Activated B cell treated with CpG ODN at 0.5 μM for 24 hours (primary cell): ENCODE data around the gene RET. TPM values are rescaled to one million over a fixed set of nuclear protein-coding genes. Genes with fewer than 3 reads are reported as not detected.

Experiments
- ATAC-seq: fragments of 200-7000 bp; cut with Tn5 transposase; one replicate; pipeline ENCODE4 v1.10.0; 2021; ENCODE audit warnings: low read depth, mild to moderate bottlenecking, moderate library complexity
- CTCF ChIA-PET: fragments of 350-600 bp; sonication (Branson Sonifier 250); formaldehyde crosslinking; loops from one replicate; lab custom pipeline; 2021; ENCODE audit warnings: antibody characterized with exemption; lab: Charles Lee
- POLR2A ChIA-PET: fragments of 350-600 bp; sonication (Branson Sonifier 250); formaldehyde crosslinking; loops from one replicate; lab custom pipeline; 2021; ENCODE audit warnings: antibody characterized with exemption; lab: Charles Lee
- DNase-seq: peaks from one replicate; pipeline ENCODE4 v3.0.0; 2022
- H3K27ac Mint-ChIP-seq: one replicate; pipeline ENCODE4 v1.8.0; 2020; ENCODE audit warnings: mixed read lengths
- H3K27me3 Mint-ChIP-seq: one replicate; pipeline ENCODE4 v1.8.0; 2021; ENCODE audit warnings: mixed read lengths
- H3K36me3 Mint-ChIP-seq: one replicate; pipeline ENCODE4 v1.8.0; 2021; ENCODE audit warnings: low read depth, mixed read lengths
- H3K4me1 Mint-ChIP-seq: one replicate; pipeline ENCODE4 v1.8.0; 2021; ENCODE audit warnings: mixed read lengths
- H3K4me3 Mint-ChIP-seq: one replicate; pipeline ENCODE4 v1.8.0; 2020; ENCODE audit warnings: mild to moderate bottlenecking, mixed read lengths
- H3K9me3 Mint-ChIP-seq: one replicate; pipeline ENCODE4 v1.8.0; 2020; ENCODE audit warnings: mixed read lengths
- intact Hi-C: fragments of 100-400 bp; cut with micrococcal nuclease; formaldehyde crosslinking; loops from one replicate; pipeline ENCODE4 v1.15.1; 2024
- total RNA-seq: library from RNA; stranded (reverse); gene quantifications from 2 replicates; pipeline ENCODE4 v1.2.3, GENCODE V29; 2022
- TF ChIP-seq, protein P1 (sequence below): fragments of 200-600 bp; IDR thresholded peaks from one replicate; pipeline ENCODE4 v1.8.0; 2022; ENCODE audit warnings: antibody characterized with exemption, mild to moderate bottlenecking

Gene RET
- total RNA-seq, 1 donor from 2014 or later = not detected

DNA sequence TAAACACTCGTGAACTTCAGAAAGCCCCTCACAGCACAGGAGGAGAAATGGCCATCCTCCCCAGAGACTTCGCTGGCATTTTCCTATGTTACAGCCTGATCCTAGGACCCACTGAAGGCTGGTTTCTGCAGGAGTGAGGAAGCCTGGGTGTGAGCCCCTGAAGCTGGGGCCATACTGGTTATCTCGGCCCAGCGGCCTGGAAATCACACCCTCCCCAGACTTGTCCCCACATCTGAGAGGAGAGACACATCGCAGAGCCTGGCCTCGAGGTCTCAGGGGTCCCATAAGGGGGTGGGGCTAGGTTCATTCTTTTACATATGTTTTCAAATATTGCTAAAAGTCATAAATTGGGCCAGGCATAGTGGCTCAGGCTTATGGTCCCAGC lies 17.5 kb upstream of the RET start:
- Mint-ChIP-seq H3K27me3 (peaks cover 7% of the 10 kb centered on the region), H3K27ac (no peak overlapping the region), H3K4me3 (no peak overlapping the region), H3K9me3 (no peaks in the 10 kb centered on the region), H3K36me3 (no peaks in the 10 kb centered on the region), H3K4me1 (no peaks in the 10 kb centered on the region)
- intact Hi-C loops = no loop called here
- TF ChIP-seq, protein P1, sequence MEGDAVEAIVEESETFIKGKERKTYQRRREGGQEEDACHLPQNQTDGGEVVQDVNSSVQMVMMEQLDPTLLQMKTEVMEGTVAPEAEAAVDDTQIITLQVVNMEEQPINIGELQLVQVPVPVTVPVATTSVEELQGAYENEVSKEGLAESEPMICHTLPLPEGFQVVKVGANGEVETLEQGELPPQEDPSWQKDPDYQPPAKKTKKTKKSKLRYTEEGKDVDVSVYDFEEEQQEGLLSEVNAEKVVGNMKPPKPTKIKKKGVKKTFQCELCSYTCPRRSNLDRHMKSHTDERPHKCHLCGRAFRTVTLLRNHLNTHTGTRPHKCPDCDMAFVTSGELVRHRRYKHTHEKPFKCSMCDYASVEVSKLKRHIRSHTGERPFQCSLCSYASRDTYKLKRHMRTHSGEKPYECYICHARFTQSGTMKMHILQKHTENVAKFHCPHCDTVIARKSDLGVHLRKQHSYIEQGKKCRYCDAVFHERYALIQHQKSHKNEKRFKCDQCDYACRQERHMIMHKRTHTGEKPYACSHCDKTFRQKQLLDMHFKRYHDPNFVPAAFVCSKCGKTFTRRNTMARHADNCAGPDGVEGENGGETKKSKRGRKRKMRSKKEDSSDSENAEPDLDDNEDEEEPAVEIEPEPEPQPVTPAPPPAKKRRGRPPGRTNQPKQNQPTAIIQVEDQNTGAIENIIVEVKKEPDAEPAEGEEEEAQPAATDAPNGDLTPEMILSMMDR = no peak
- DNase-seq (no peak), ATAC-seq (no peak)
- CTCF ChIA-PET = no interaction called here
- POLR2A ChIA-PET = no interaction called here

DNA sequence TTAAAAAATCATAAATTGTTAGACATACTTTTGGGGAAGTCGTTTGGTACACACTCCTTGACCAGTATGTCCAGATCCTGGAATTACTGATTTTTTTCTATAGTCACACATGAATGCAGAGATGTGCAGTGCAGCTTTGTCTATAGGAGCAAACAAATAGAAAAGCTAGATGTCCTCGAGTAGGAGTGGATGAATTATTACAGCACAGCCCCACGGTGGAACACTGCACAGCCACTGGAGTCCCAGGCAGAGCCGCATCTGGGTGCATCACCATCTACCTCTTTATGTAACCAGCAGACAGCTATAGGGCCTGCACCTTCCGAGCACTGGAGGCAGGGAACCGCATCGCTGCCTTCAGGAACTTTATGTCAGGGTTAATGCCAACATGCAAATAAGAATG lies 17.0 kb upstream of the RET start:
- ChIA-PET POLR2A (no interaction called here), CTCF (no interaction called here)
- peaks cover 7% of the 10 kb centered on the region for H3K27me3 Mint-ChIP-seq
- H3K36me3 Mint-ChIP-seq = no peaks in the 10 kb centered on the region
- no peaks in the 10 kb centered on the region for H3K9me3 Mint-ChIP-seq
- DNase-seq (no peak), ATAC-seq (no peak)
- no peak overlapping the region for H3K4me3 Mint-ChIP-seq
- TF ChIP-seq, protein P1 = no peak
- intact Hi-C loops = no loop called here
- H3K27ac Mint-ChIP-seq = no peak overlapping the region
- H3K4me1 Mint-ChIP-seq = no peaks in the 10 kb centered on the region

DNA sequence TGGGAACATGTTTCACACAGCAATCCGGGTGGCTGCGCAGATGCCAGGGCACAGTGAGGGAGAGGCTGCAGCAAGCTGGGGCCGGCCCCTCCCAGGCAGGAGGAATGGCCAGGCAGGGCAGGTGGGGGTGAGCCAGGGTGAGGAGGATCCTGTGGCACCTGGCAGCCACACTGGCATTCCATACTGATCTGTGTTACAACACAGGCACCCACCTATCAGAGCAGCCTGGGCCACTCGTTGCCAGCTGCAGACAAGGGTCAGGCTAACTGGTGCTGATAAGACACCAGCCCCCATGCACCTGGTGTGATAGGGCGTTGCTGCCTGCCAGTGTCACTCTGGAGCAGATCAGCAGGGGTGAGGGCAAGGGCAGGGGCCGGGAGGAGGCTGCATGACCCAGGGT lies 16.6 kb upstream of the RET start:
- no peak for DNase-seq
- ChIA-PET POLR2A (no interaction called here), CTCF (no interaction called here)
- Mint-ChIP-seq H3K27ac (no peak overlapping the region), H3K4me3 (no peak overlapping the region), H3K27me3 (peaks cover 7% of the 10 kb centered on the region), H3K9me3 (no peaks in the 10 kb centered on the region), H3K4me1 (no peaks in the 10 kb centered on the region), H3K36me3 (no peaks in the 10 kb centered on the region)
- TF ChIP-seq, protein P1 = no peak
- intact Hi-C loops = no loop called here
- no peak for ATAC-seq

DNA sequence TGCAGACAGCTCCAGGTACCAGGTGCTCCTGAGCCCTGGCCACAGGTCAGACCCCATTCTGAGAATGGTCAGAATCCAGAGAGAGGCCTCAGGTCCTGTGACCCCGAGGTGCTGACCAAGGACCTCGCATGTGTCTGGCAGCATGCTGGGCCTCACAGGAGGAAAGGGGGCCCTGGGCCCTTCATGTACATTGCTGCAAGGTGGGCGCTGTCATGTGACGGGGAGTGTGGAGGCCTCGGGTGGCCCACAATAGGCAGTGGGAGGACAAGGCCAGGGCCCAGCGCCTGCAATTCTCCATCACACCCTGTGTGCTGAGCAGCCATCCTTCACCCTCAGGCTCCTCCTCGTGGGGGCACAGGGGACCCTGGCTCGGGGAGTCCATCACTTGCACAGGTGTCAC lies 15.5 kb upstream of the RET start:
- H3K9me3 Mint-ChIP-seq = no peaks in the 10 kb centered on the region
- ChIA-PET POLR2A (no interaction called here), CTCF (no interaction called here)
- no peak overlapping the region for H3K4me3 Mint-ChIP-seq
- no peak overlapping the region for H3K27ac Mint-ChIP-seq
- no peaks in the 10 kb centered on the region for H3K4me1 Mint-ChIP-seq
- TF ChIP-seq, protein P1 = no peak
- no peaks in the 10 kb centered on the region for H3K36me3 Mint-ChIP-seq
- peaks cover 7% of the 10 kb centered on the region for H3K27me3 Mint-ChIP-seq
- DNase-seq = no peak
- intact Hi-C loops = no loop called here
- no peak for ATAC-seq

DNA sequence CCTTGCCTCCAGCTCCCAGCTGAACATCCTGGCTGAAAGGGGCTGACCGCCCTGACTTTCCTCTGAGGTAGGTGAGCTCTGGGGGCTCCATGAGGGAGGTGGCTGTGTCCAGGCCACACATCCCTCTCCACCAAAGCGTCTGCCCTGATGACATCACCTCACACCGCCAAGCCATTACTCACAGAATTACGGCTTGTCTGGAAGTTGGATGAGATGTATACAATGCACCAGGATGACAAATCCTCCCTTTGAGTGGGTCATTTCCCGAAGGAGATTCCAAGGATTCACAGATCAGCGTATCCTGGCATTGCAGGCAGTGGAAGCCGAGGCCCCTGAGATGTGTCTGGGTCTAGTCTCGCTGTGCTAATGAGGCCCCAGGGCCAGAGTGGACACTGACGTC lies 15.1 kb upstream of the RET start:
- TF ChIP-seq, protein P1 = no peak
- Mint-ChIP-seq H3K36me3 (no peaks in the 10 kb centered on the region), H3K4me3 (no peak overlapping the region), H3K27ac (no peak overlapping the region), H3K9me3 (no peaks in the 10 kb centered on the region), H3K4me1 (no peaks in the 10 kb centered on the region), H3K27me3 (peaks cover 7% of the 10 kb centered on the region)
- no peak for DNase-seq
- intact Hi-C loops = no loop called here
- no peak for ATAC-seq
- POLR2A ChIA-PET = no interaction called here
- CTCF ChIA-PET = no interaction called here
